ENCODE measurements around the gene ANXA3. TPM values are rescaled to one million over a fixed set of nuclear protein-coding genes. Genes with fewer than 3 reads are reported as not detected.

ANXA3 gene
- polyA plus RNA-seq, 1 of the 3 experiments (the other 2 are of a cell fraction), result 13.8 TPM

GRCh38 chr4:78654807-78655206 lies 103.2 kb downstream of the ANXA3 start:
- no peaks in the 10 kb centered on the region for H4K20me1 ChIP-seq (ENCODE audit: insufficient read depth)
- TF ChIP-seq POLR2AphosphoS5 (IDR thresholded peaks at IDR 0.05; ENCODE audit: low read depth, low read length), result peak; percentile 59; the same call in 1 of the 2 replicates
- TF ChIP-seq, protein P1, sequence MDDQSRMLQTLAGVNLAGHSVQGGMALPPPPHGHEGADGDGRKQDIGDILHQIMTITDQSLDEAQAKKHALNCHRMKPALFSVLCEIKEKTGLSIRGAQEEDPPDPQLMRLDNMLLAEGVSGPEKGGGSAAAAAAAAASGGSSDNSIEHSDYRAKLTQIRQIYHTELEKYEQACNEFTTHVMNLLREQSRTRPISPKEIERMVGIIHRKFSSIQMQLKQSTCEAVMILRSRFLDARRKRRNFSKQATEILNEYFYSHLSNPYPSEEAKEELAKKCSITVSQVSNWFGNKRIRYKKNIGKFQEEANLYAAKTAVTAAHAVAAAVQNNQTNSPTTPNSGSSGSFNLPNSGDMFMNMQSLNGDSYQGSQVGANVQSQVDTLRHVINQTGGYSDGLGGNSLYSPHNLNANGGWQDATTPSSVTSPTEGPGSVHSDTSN (IDR thresholded peaks at IDR 0.05), result peak; percentile 39; the same call in 1 of the 2 replicates
- no peak for TF ChIP-seq NFIC (IDR thresholded peaks at IDR 0.05; ENCODE audit: borderline replicate concordance)
- TF ChIP-seq RAD21 (IDR thresholded peaks at IDR 0.05; ENCODE audit: low read length), result no peak
- no peak for TF ChIP-seq TEAD4 (IDR thresholded peaks at IDR 0.05; ENCODE audit: borderline replicate concordance, insufficient read depth)
- 0 out of 2 replicates have a peak, but pooled peaks have one; percentile 28 for TF ChIP-seq RXRA (IDR thresholded peaks at IDR 0.05; ENCODE audit: borderline replicate concordance, low read depth)
- no peak for TF ChIP-seq RFX5 (IDR thresholded peaks at IDR 0.05; ENCODE audit: low read length)
- peak; percentile 48; the same call in 1 of the 2 replicates for TF ChIP-seq RCOR1 (IDR thresholded peaks at IDR 0.05; ENCODE audit: low read length)
- no peak for TF ChIP-seq SIN3A (IDR thresholded peaks at IDR 0.05; ENCODE audit: borderline replicate concordance, low read depth, low read length)
- TF ChIP-seq SMC3 (IDR thresholded peaks at IDR 0.05; ENCODE audit: low read depth, low read length), result no peak
- TF ChIP-seq, protein P2, sequence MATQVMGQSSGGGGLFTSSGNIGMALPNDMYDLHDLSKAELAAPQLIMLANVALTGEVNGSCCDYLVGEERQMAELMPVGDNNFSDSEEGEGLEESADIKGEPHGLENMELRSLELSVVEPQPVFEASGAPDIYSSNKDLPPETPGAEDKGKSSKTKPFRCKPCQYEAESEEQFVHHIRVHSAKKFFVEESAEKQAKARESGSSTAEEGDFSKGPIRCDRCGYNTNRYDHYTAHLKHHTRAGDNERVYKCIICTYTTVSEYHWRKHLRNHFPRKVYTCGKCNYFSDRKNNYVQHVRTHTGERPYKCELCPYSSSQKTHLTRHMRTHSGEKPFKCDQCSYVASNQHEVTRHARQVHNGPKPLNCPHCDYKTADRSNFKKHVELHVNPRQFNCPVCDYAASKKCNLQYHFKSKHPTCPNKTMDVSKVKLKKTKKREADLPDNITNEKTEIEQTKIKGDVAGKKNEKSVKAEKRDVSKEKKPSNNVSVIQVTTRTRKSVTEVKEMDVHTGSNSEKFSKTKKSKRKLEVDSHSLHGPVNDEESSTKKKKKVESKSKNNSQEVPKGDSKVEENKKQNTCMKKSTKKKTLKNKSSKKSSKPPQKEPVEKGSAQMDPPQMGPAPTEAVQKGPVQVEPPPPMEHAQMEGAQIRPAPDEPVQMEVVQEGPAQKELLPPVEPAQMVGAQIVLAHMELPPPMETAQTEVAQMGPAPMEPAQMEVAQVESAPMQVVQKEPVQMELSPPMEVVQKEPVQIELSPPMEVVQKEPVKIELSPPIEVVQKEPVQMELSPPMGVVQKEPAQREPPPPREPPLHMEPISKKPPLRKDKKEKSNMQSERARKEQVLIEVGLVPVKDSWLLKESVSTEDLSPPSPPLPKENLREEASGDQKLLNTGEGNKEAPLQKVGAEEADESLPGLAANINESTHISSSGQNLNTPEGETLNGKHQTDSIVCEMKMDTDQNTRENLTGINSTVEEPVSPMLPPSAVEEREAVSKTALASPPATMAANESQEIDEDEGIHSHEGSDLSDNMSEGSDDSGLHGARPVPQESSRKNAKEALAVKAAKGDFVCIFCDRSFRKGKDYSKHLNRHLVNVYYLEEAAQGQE (IDR thresholded peaks at IDR 0.05; ENCODE audit: low read depth, low read length), result no peak
- TF ChIP-seq FOXJ3 (CRISPR knock-in tag; IDR thresholded peaks at IDR 0.05), result no peak
- no peak for TF ChIP-seq FOSL2 (IDR thresholded peaks at IDR 0.05; ENCODE audit: borderline replicate concordance, low read depth)
- no peak for TF ChIP-seq ELF1 (IDR thresholded peaks at IDR 0.05)
- no peak for TF ChIP-seq JUND (IDR thresholded peaks at IDR 0.05)
- peak; percentile 95 for TF ChIP-seq TCF12 (IDR thresholded peaks at IDR 0.05)
- TF ChIP-seq YY1 (IDR thresholded peaks at IDR 0.05; ENCODE audit: low read depth), result no peak
- no peak for TF ChIP-seq MEF2A (IDR thresholded peaks at IDR 0.05; ENCODE audit: borderline replicate concordance, low read depth)
- peak in 1 of 2 experiments; percentile 39; a peak in 3 of 4 replicates for TF ChIP-seq EP300 (IDR thresholded peaks at IDR 0.05; ENCODE audit: borderline replicate concordance in 1 of 2, low read depth in 1 of 2, low read length in 1 of 2)
- TF ChIP-seq MXI1 (IDR thresholded peaks at IDR 0.05; ENCODE audit: low read depth, low read length), result no peak
- H3K79me2 ChIP-seq (ENCODE audit: insufficient read depth), result no peaks in the 10 kb centered on the region
- ChIA-PET POLR2A (no interaction called here), CTCF (interaction anchor here (2.1 kb wide), 1 partner anchor 10 kb away, joined by 13 read pairs; no protein-coding TSS in a partner anchor)
- H3K9ac ChIP-seq, result no peak overlapping the region
- no CpG with 5 or more reads among the region's 1 CpG for WGBS (ENCODE audit: low lambda C conversion rate)
- H3K36me3 ChIP-seq (replicated peaks in 1 of 2; ENCODE audit: control insufficient read depth in 1 of 2, insufficient read depth in 2 of 2, low read length in 1 of 2), result no peaks in the 10 kb centered on the region
- no peaks in the 10 kb centered on the region for H3K9me3 ChIP-seq
- DNase-seq, result no peak
- H3K9me2 ChIP-seq, result no peaks in the 10 kb centered on the region
- H3K4me3 ChIP-seq (ENCODE audit: low read depth in 2 of 2, low read length in 1 of 2), result no peak overlapping the region; a peak in 1 of 4 replicates
- peaks cover 17 to 19% of the 10 kb centered on the region in 2 experiments for H3K4me1 ChIP-seq (ENCODE audit: control insufficient read depth in 1 of 2, insufficient read depth in 2 of 2, low read depth in 1 of 2, low read length in 1 of 2)
- peaks cover 22% of the 10 kb centered on the region for H3F3A ChIP-seq (replicated peaks; ENCODE audit: insufficient read depth)
- peak overlapping the region; percentile 34 to 72; a peak in 3 of 4 replicates for H3K27ac ChIP-seq (ENCODE audit: low read depth in 2 of 2, low read length in 1 of 2)
- peak overlapping the region; percentile 26; the same call in 1 of the 2 replicates for H2AFZ ChIP-seq (ENCODE audit: low read depth)
- H3K4me2 ChIP-seq, result peak overlapping the region; percentile 14; the same call in 1 of the 2 replicates
- H3K27me3 ChIP-seq (ENCODE audit: insufficient read depth), result no peaks in the 10 kb centered on the region
